H9 (cell line): Measurements from ENCODE around the gene DHX40. TPM values are rescaled to one million over a fixed set of nuclear protein-coding genes. Genes with fewer than 3 reads are reported as not detected.
"Not testable (repeated sequence)": the region's sequence is repeated elsewhere in the genome, so short reads cannot be mapped to it uniquely, and the experiment has no call there.

ENCODE experiments used
- DNase-seq: peaks from one replicate; pipeline ENCODE4 v3.0.0-alpha.2; 2017
- H2AFZ ChIP-seq: one replicate; pipeline ENCODE4 v1.6.1; 2013; ENCODE audit warnings: mild to moderate bottlenecking, low read length, control low read depth, moderate library complexity
- H2AK5ac ChIP-seq: 2 replicates; pipeline ENCODE4 v1.6.1; 2013; ENCODE audit warnings: low read length, control low read depth, mixed read lengths; ENCODE audit not compliant: insufficient read length
- H2BK120ac ChIP-seq: one replicate; pipeline ENCODE4 v1.6.1; 2013; ENCODE audit warnings: low read depth, mild to moderate bottlenecking, low read length, control low read depth, inconsistent platforms; ENCODE audit not compliant: poor library complexity, severe bottlenecking
- H2BK12ac ChIP-seq: 2 replicates; pipeline ENCODE4 v1.6.1; 2013; ENCODE audit warnings: low read length, control low read depth, mixed read lengths, low read depth; ENCODE audit not compliant: insufficient read length
- H2BK15ac ChIP-seq: 2 replicates; pipeline ENCODE4 v1.6.1; 2013; ENCODE audit warnings: low read depth, low read length, control low read depth
- H2BK20ac ChIP-seq: one replicate; pipeline ENCODE4 v1.6.1; 2013; ENCODE audit warnings: low read depth, mild to moderate bottlenecking, low read length, control low read depth, inconsistent platforms; ENCODE audit not compliant: poor library complexity, severe bottlenecking
- H2BK5ac ChIP-seq: 2 replicates; pipeline ENCODE4 v1.6.1; 2013; ENCODE audit warnings: low read length, control low read depth, mixed read lengths; ENCODE audit not compliant: insufficient read length
- H3K14ac ChIP-seq: 2 replicates; pipeline ENCODE4 v1.6.1; 2013; ENCODE audit warnings: low read length, control low read depth; ENCODE audit not compliant: insufficient read depth
- H3K18ac ChIP-seq: 2 replicates; pipeline ENCODE4 v1.6.1; 2013; ENCODE audit warnings: low read depth, mild to moderate bottlenecking, mixed read lengths, low read length, control low read depth; ENCODE audit not compliant: insufficient read length
- H3K23ac ChIP-seq: 2 replicates; pipeline ENCODE4 v1.6.1; 2013; ENCODE audit warnings: low read length, control low read depth, mixed read lengths, low read depth; ENCODE audit not compliant: insufficient read length
- H3K23me2 ChIP-seq: 2 replicates; pipeline ENCODE4 v1.6.1; 2013; ENCODE audit warnings: low read depth, mild to moderate bottlenecking, mixed read lengths, low read length, control low read depth; ENCODE audit not compliant: insufficient read length, poor library complexity, severe bottlenecking
- H3K27ac ChIP-seq: 2 replicates; pipeline ENCODE4 v1.5.1; 2013; ENCODE audit warnings: low read length, control low read depth, mixed read lengths, low read depth; ENCODE audit not compliant: insufficient read length
- H3K27me3 ChIP-seq: 2 replicates; pipeline ENCODE4 v1.6.1; 2013; ENCODE audit warnings: low read length, control low read depth, inconsistent platforms; ENCODE audit not compliant: insufficient read depth
- H3K4ac ChIP-seq: 2 replicates; pipeline ENCODE4 v1.6.1; 2013; ENCODE audit warnings: low read depth, mild to moderate bottlenecking, control low read depth, inconsistent platforms, low read length, moderate library complexity
- H3K4me1 ChIP-seq: 2 replicates; pipeline ENCODE4 v1.6.1; 2013; ENCODE audit warnings: low read length, control low read depth, inconsistent platforms; ENCODE audit not compliant: insufficient read depth
- H3K4me2 ChIP-seq: 2 replicates; pipeline ENCODE4 v1.6.1; 2013; ENCODE audit warnings: low read length, control low read depth, mixed read lengths; ENCODE audit not compliant: insufficient read length, insufficient read depth
- H3K56ac ChIP-seq: 2 replicates; pipeline ENCODE4 v1.6.1; 2013; ENCODE audit warnings: low read depth, mild to moderate bottlenecking, mixed read lengths, low read length, control low read depth; ENCODE audit not compliant: insufficient read length
- H3K79me1 ChIP-seq: 2 replicates; pipeline ENCODE4 v1.6.1; 2013; ENCODE audit warnings: low read depth, mild to moderate bottlenecking, moderate library complexity, low read length, control low read depth, inconsistent platforms; ENCODE audit not compliant: insufficient read depth, poor library complexity, severe bottlenecking
- H3K79me2 ChIP-seq: 2 replicates; pipeline ENCODE4 v1.6.1; 2013; ENCODE audit warnings: low read length, control low read depth, inconsistent platforms; ENCODE audit not compliant: insufficient read depth
- H3K9ac ChIP-seq: 2 replicates; pipeline ENCODE4 v1.6.1; 2013; ENCODE audit warnings: low read length, control low read depth, mixed read lengths; ENCODE audit not compliant: insufficient read length; ENCODE audit errors: extremely low read depth
- H3K9me3 ChIP-seq: one replicate; pipeline ENCODE4 v1.6.1; 2013; ENCODE audit warnings: low read depth, low read length, inconsistent platforms; ENCODE audit not compliant: control insufficient read depth
- H3T11ph ChIP-seq: one replicate; pipeline ENCODE4 v1.6.1; 2013; ENCODE audit warnings: mild to moderate bottlenecking, low read length, control low read depth, inconsistent platforms
- H4K20me1 ChIP-seq: one replicate; pipeline ENCODE4 v1.6.1; 2013; ENCODE audit not compliant: control insufficient read depth, insufficient read length, insufficient read depth
- H4K5ac ChIP-seq: 2 replicates; pipeline ENCODE4 v1.6.1; 2013; ENCODE audit warnings: low read depth, mild to moderate bottlenecking, mixed read lengths, low read length, control low read depth; ENCODE audit not compliant: insufficient read length
- H4K8ac ChIP-seq: replicated peaks from 2 replicates; pipeline ENCODE4 v1.6.1; 2013; ENCODE audit warnings: low read length, control low read depth, mixed read lengths, low read depth; ENCODE audit not compliant: insufficient read length
- H4K91ac ChIP-seq: 2 replicates; pipeline ENCODE4 v1.6.1; 2013; ENCODE audit warnings: low read depth, mild to moderate bottlenecking, moderate library complexity, mixed read lengths, low read length, control low read depth; ENCODE audit not compliant: insufficient read length
- H3K27ac Mint-ChIP-seq, 3 experiments: 2 replicates in 2 of 3; 3 replicates in 1 of 3; pipeline ENCODE4 v1.8.0; 2020 to 2021; ENCODE audit warnings: mixed read lengths in 3 of 3, mild to moderate bottlenecking in 1 of 3, moderate library complexity in 1 of 3
- H3K27me3 Mint-ChIP-seq: 2 replicates; pipeline ENCODE4 v1.8.0; 2021; ENCODE audit warnings: low read depth, mild to moderate bottlenecking, moderate library complexity, mixed read lengths
- H3K36me3 Mint-ChIP-seq, 3 experiments: 2 replicates in 2 of 3; 3 replicates in 1 of 3; pipeline ENCODE4 v1.8.0; 2020 to 2021; ENCODE audit warnings: low read depth in 3 of 3, mixed read lengths in 3 of 3; ENCODE audit not compliant: insufficient read depth in 1 of 3
- H3K4me1 Mint-ChIP-seq, 2 experiments: 2 replicates each; pipeline ENCODE4 v1.8.0; 2020; ENCODE audit warnings: mixed read lengths in 2 of 2
- H3K4me3 Mint-ChIP-seq, 2 experiments: 2 replicates in 1 of 2; 3 replicates in 1 of 2; pipeline ENCODE4 v1.8.0; 2020 to 2021; ENCODE audit warnings: mild to moderate bottlenecking in 2 of 2, mixed read lengths in 2 of 2, moderate library complexity in 1 of 2
- H3K9me3 Mint-ChIP-seq, 2 experiments: 2 replicates in 1 of 2; 3 replicates in 1 of 2; pipeline ENCODE4 v1.8.0; 2020; ENCODE audit warnings: mild to moderate bottlenecking in 2 of 2, mixed read lengths in 2 of 2, moderate library complexity in 1 of 2
- CTCF ChIP-seq: fragments of 200-600 bp; sonication (generic); conservative IDR thresholded peaks from 3 replicates; pipeline ENCODE4 v1.8.0; 2021; ENCODE audit warnings: antibody characterized with exemption, mild to moderate bottlenecking
- WGBS: extraction: QIAGEN DNeasy Blood & Tissue Kit; methylation state at CpG from one replicate; pipeline ENCODE4 v1.1.7; 2013; ENCODE audit warnings: missing lambda C conversion rate, low lambda C conversion rate, mixed read lengths; ENCODE audit not compliant: insufficient read length; ENCODE audit errors: extremely low coverage; 5-methylcytosine and 5-hydroxymethylcytosine counted together
- total RNA-seq: library from RNA; stranded (reverse); gene quantifications from 2 replicates; pipeline ENCODE4 v1.2.1, GENCODE V29; 2021

DHX40 gene
- total RNA-seq, 1 experiment from 2014 or later = 28.8 TPM

- Histone ChIP-seq H2BK120ac (no peak overlapping the region), H3K4me1 (no peaks in the 10 kb centered on the region), H2BK15ac (no peak overlapping the region), H4K5ac (no peak overlapping the region), H4K20me1 (no peaks in the 10 kb centered on the region), H3K79me2 (no peaks in the 10 kb centered on the region; the same call in 1 of the 2 replicates), H3K27me3 (no peaks in the 10 kb centered on the region), H3K14ac (no peak overlapping the region), H3K27ac (no peak overlapping the region), H3K79me1 (peaks cover 4% of the 10 kb centered on the region), H2AK5ac (no peak overlapping the region), H3K56ac (no peak overlapping the region), H3K23ac (no peak overlapping the region), H3K4me2 (no peak overlapping the region), H2AFZ (no peak overlapping the region), H4K91ac (no peak overlapping the region), H2BK20ac (no peak overlapping the region), H3K18ac (no peak overlapping the region), H2BK12ac (no peak overlapping the region), H2BK5ac (no peak overlapping the region), H3K23me2 (no peaks in the 10 kb centered on the region), H3K9ac (no peak overlapping the region), H3K9me3 (no peaks in the 10 kb centered on the region), H3T11ph (no peak overlapping the region), H4K8ac (no peak overlapping the region), H3K4ac (no peak overlapping the region)
- Mint-ChIP-seq H3K4me1 (no peaks in the 10 kb centered on the region), H3K9me3 (peaks cover 0 to 4% of the 10 kb centered on the region in 2 experiments; a peak in 1 of 5 replicates), H3K4me3 (no peak overlapping the region), H3K27ac (no peak overlapping the region), H3K27me3 (no peaks in the 10 kb centered on the region), H3K36me3 (peaks cover 68 to 92% (median 87%) of the 10 kb centered on the region in 3 experiments)
- no peak for DNase-seq
- WGBS = no CpG with 5 or more reads among the region's 2 CpGs
- no peak for TF ChIP-seq CTCF
Measured at GRCh38 chr17:59652119-59652518, 86.7 kb downstream of the DHX40 start.

GRCh38 chr17:59656624-59657023, 91.2 kb downstream of the DHX40 start:
- H3K36me3 Mint-ChIP-seq = peaks cover 37 to 85% (median 82%) of the 10 kb centered on the region in 3 experiments
- H4K8ac ChIP-seq, H4K5ac ChIP-seq, H2AFZ ChIP-seq, H2BK120ac ChIP-seq, H3K27ac ChIP-seq, H3K4me1 ChIP-seq, H3K56ac ChIP-seq, H3K4me2 ChIP-seq, H3K79me2 ChIP-seq, H3K9ac ChIP-seq, H3K4me1 Mint-ChIP-seq, DNase-seq, H4K20me1 ChIP-seq, H3K9me3 ChIP-seq, H3K9me3 Mint-ChIP-seq, H3K27me3 ChIP-seq, H3K18ac ChIP-seq, H3K4ac ChIP-seq, H3K79me1 ChIP-seq, H2BK20ac ChIP-seq, H3K27me3 Mint-ChIP-seq, H3T11ph ChIP-seq, H2BK5ac ChIP-seq, H2BK12ac ChIP-seq, H4K91ac ChIP-seq, H3K4me3 Mint-ChIP-seq, H3K23me2 ChIP-seq, H3K23ac ChIP-seq, H3K27ac Mint-ChIP-seq, H2AK5ac ChIP-seq, H2BK15ac ChIP-seq, H3K14ac ChIP-seq: not testable (repeated sequence)
- no CpG with 5 or more reads among the region's 7 CpGs for WGBS
